Fibroblast of lung (primary cell): ENCODE data around the gene FAH.

Experiments used
- CTCF ChIP-seq, 2 donors: IDR thresholded peaks in 1 of 2; conservative IDR thresholded peaks in 1 of 2; 1 replicate in 1 of 2; 2 replicates in 1 of 2; pipeline ENCODE4 v1.5.1; 2011 to 2012; ENCODE audit warnings: low read length in 2 of 2, control low read depth in 1 of 2, inconsistent platforms in 1 of 2, low read depth in 1 of 2, mild to moderate bottlenecking in 1 of 2
- EZH2 ChIP-seq: IDR thresholded peaks from 2 replicates; pipeline ENCODE4 v1.5.1; 2012; ENCODE audit warnings: low read length, control low read depth, mild to moderate bottlenecking; ENCODE audit errors: missing control alignments

- TF ChIP-seq CTCF (conservative IDR thresholded peaks at IDR 0.05 in 1 of 2, IDR thresholded peaks at IDR 0.05 in 1 of 2; ENCODE audit: low read depth in 1 of 2, low read length in 2 of 2) (no peak), EZH2 (no peak)
Observed at GRCh38 chr15:80186066-80186465, 33.3 kb downstream of the FAH start.
